NCI-H2196 treated with DMSO at 0.1 percent for 48 hours (cell line): ENCODE measurements around the gene MICB.
A peak's percentile ranks its signal among the peaks of the same experiment; 100 is the strongest.
"Not testable (repeated sequence)": the region's sequence is repeated elsewhere in the genome, so short reads cannot be mapped to it uniquely, and the experiment has no call there.

Experiments used
- DNase-seq: peaks from one replicate; lab custom pipeline; 2025; ENCODE audit not compliant: unreplicated experiment; lab: John Stamatoyannopoulos, UW

The MICB gene

GRCh38 chr6:31497531-31498476, at the start of gene MICB:
Gene MICB, plus strand, starts transcription at chr6:31498145. Its CDS starts 49 bp downstream, at chr6:31498194.
- peak; percentile 84 for DNase-seq

DNA sequence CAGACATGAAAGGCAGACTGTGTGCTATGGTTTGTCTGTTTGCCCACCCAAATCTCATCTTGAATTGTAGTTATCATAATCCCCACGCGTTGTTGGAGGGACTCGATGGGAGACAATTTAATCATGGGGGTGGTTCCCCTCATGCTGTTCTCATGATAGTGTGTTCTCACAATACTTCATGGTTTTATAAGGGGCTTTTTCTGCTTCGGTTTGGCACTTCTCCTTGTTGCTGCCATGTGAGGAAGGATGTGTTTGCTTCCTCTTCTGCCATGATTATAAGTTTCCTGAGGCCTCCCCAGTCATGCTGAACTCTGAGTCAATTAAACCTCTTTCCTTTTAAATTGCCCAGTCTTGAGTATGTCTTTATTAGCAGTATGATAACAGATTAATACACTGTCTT, 47.2 kb upstream of the MICB start:
- DNase-seq, result no peak

DNA sequence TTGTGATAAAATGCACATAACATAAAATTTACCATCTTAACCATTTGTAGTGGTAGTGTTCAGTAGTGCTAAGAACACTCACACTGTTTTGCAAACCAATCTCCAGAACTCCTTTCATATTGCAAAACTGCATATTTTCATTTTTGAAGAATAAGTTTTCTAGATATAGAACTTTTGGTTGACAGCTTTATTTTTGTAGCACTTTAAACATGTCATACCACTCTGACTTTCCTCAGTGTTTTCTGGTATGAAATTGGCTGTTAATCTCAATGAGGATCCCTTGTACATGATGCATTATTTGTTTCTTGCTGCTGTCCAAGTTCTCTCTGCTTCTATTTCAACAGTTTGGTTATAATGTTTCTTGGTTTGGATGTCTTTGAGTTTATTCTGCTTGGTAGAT, 45.1 kb upstream of the MICB start:
- DNase-seq, result no peak

DNA sequence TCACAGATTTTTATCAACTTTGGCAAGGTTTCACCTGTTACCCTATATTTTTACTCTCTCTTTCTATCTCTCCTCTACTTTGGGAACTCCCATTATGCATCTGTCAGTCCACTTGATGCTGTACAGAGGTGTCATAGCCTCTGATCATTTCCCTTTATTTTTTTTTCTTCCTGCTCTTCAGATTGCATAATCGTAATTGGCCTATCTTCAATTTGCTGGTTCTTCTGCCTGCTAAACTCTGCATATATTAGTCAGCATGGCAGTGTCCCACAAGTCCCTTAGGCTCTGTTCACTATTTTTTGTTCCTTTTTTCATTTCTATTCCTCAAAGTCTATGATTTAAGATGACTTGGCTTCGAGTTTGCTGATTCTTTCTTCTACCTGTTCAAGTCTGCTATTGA, 44.7 kb upstream of the MICB start:
- no peak for DNase-seq

DNA sequence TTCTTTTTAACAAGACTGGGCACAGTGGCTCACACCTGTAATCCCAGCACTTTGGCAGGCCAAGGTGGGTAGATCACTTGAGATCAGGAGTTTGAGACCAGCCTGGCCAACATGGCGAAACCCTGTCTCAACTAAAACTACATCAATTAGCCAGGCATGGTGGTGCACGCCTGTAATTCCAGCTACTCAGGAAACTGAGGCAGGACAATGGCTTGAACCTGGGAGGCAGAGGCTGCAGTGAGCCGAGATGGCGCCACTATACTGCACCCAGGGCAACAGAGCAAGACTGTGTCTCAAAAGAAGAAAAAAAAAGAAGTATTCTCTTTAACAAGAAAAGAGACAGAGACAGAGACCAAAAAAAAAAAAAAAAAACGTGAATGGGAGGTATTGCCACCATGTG, 38.1 kb upstream of the MICB start:
- not testable (repeated sequence) for DNase-seq

DNA sequence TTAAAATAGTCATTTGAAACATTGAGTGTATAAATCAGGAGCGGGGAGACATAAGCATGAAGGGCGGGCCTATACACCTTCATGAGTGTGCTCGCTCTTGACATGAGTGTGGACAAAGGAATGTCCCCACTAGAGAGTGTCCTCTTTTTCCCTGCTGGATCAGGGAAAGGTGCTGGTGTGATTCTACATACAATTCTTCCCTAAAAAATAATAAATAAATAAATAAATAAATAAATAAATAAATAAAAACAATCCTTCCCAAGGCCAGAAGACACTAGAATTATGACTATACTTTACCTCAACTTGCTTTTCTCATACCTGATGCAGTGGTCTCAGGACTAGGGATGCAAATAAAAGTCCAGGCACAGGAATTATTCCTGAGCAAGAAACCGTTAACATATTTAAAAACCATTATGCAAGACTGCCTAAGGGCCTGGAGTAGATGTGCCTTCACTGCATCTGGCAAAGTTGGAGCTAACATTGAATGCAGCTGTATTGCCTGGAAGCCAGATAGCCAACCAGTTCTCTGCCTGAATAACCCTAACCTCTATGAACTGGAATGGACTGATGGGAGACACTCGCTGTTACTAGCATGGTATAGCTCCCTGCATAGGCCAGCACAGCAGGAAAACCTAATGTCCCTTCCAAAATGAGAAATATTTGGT, 37.5 kb upstream of the MICB start:
- no peak for DNase-seq

- DNase-seq, result peak; percentile 8
These were observed 35.6 kb upstream of the MICB start for GRCh38 chr6:31462026-31462963.

- DNase-seq, result peak; percentile 75
These were observed 34.7 kb upstream of the MICB start for GRCh38 chr6:31462964-31463870.

- no peak for DNase-seq
These were observed 33.4 kb upstream of the MICB start for GRCh38 chr6:31464252-31465184.

DNA sequence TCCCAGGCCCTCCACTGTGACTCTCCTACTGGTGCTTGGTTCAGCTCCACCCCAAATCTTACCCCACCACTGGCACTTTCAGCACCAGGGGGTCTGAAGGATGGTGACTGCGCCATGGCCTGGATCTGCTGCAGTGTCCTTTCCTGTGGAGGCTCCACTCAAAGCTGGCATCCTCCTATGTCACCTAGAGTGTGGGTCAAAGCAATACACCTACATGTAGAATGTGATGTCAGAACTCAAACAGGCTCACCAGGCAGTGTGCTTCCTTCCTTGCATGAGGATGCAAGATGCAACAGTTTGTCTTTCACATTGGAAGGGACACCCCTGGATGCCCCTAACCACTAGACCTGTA, 32.8 kb upstream of the MICB start:
- no peak for DNase-seq

GRCh38 chr6:31465718-31466117, 32.2 kb upstream of the MICB start:
- no peak for DNase-seq

DNA sequence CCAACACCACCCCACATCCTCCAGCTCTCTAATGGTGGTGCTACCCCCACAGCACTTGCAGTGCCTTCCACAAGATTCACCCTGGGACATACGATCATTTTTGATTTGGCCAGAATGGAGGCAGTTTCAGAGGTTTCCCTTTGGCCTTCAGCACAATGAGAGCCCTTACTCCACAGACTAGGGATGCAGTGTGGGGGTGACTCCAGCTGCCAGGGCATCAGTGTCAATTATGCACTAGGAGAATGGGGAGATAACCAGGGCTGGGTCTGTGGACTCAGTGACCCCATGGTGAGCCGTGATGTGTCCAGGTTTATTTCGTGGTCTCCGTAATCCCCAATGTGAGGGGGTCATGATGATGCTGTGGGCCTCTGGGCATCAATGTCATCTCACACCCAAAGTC, 31.5 kb upstream of the MICB start:
- no peak for DNase-seq

GRCh38 chr6:31467151-31467550, 30.8 kb upstream of the MICB start:
- no peak for DNase-seq

- DNase-seq, result no peak
These were observed 29.6 kb upstream of the MICB start for GRCh38 chr6:31468311-31468710.

DNA sequence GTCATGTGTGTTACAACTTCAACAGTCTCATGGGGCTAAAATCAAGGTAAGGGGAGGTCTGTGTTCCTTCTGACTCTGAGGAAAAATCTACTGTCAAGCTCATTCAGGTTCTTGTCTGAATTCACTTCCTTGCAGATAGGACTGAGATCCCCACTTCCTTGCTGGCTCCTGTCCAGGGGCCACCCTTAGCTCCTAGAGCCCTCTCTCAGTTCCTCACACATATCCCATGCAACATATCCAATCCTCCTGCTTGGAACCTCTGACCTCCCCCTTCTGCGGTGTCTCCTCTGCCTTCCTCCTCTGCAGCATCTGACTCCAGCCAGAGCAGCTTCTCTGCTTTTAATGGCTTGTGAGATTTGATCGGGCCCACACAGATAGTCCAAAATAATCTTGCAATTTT, 27.1 kb upstream of the MICB start:
- DNase-seq, result no peak

DNA sequence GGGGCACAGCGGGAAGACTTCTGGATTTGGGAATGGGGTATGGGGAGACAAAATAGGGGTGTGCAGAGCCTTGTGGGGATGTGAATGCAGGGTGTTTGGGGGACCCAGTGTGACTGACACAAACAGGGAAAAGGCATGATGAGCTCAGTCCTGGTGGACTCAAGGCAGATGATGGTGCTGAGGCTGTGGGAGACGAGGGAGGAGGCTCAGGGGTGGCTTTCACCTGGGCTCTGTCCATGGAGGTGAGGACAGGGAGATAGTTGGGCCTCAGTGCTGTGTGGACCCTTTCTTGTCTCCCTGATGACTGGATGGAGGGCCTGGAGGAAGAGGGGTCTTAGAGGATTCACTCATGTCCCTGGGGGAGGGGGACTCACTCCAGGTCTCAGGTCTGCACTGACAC, 26.2 kb upstream of the MICB start:
- DNase-seq, result no peak

DNA sequence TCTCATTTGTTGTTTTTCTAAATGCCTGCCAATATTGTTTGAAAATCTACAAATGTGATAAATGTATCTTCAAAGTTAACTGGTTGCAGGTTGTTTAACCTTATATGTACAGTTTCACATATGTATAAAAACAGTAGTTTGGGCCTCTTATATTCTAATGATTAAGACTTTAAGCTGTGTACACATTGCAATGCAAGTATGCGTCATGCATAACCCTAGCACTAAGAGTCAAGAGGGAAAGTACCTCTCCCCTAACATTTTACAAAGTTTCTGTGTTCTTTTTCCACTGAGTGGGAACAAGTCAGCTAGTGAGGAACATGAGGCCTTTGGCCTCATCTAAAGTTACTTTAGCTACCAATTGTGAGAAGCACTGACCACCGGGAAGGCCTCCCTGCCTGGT, 25.7 kb upstream of the MICB start:
- DNase-seq, result no peak

DNA sequence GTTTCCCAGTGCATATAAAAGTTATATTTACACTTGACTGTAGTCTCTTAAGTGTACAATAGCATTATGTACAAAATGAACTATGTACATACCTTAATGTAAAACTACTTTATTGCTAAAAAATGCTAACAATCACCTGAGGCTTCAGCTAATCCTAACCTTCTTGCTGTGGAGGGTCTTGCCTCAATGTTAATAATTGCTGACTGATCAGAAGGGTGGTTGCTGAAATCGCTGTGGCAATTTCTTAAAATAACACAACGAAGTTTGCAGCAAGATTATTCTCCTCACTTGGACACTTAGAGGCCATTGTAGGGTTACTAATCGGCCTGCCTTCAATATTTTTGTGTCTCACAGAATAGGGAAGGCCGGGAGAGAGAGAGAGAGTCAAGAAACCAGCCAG, 24.7 kb upstream of the MICB start:
- no peak for DNase-seq
